NT2/D1 (cell line): ENCODE measurements around the gene TPGS1.

Experiments
- DNase-seq: peaks from one replicate; pipeline ENCODE4 v3.0.0-alpha.2; 2011; ENCODE audit warnings: low read depth, low spot score
- H3K27me3 ChIP-seq: 2 replicates; pipeline ENCODE4 v1.6.0; 2011; ENCODE audit warnings: mild to moderate bottlenecking; ENCODE audit not compliant: insufficient read length, insufficient read depth
- H3K36me3 ChIP-seq: 2 replicates; pipeline ENCODE4 v1.6.1; 2011; ENCODE audit warnings: mild to moderate bottlenecking, low read length, mixed read lengths; ENCODE audit not compliant: insufficient read depth, insufficient read length
- H3K4me1 ChIP-seq: 2 replicates; pipeline ENCODE4 v1.5.1; 2011; ENCODE audit not compliant: insufficient read depth, insufficient read length
- H3K4me3 ChIP-seq: 2 replicates; pipeline ENCODE4 v1.5.1; 2011; ENCODE audit warnings: low read depth; ENCODE audit not compliant: insufficient read length
- H3K9ac ChIP-seq: 2 replicates; pipeline ENCODE4 v1.6.0; 2011; ENCODE audit warnings: low read depth; ENCODE audit not compliant: insufficient read length
- H3K9me3 ChIP-seq: 2 replicates; pipeline ENCODE4 v1.5.1; 2011; ENCODE audit warnings: mild to moderate bottlenecking, low read length; ENCODE audit not compliant: insufficient read depth
- SUZ12 ChIP-seq: IDR thresholded peaks from 2 replicates; pipeline ENCODE4 v1.6.1; 2011; ENCODE audit not compliant: insufficient read length, insufficient read depth; ENCODE audit errors: extremely low read depth
- YY1 ChIP-seq: IDR thresholded peaks from 2 replicates; pipeline ENCODE4 v1.6.1; 2011; ENCODE audit not compliant: insufficient read length, insufficient read depth
- ZNF274 ChIP-seq: IDR thresholded peaks from 2 replicates; pipeline ENCODE4 v1.6.1; 2011; ENCODE audit warnings: mild to moderate bottlenecking, low read depth, low read length

The TPGS1 gene

DNA sequence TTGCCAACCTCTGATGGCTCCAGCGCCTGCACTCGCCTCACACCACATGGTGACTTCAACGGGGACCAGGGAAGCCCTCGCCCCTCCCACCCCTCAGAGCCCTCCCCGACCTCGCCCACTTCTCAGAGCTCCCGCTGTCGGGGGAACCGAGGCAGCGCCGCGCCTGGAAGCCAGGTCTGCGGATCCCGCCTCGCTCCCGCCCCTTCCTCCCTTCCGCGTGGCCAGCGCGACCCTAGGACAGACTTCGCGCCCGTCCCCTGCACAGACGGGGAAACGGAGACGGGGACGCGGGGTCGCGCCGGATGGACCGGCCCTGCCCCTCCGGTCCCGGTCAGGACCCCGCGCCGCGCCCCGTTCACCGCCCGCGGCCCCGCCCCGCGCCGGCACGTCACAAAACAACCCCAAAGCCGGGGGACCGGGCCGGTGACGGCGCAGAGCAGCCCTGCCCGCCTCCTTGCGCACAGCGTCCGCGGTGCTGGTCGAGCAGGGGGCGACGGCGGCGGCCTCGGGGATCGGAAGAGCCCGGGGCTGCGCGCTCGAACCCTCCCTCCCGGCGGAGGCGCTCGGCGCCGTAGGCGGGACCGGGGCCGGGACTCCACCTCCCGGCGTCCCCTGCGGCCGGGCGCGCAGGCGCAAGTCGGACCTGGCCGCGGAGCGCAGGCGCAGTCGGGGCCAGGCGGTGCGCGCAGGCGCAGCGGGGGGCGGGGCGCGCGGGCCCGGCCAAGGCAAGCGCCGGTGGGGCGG is 23.9 kb downstream of the TPGS1 start:
- peak overlapping the region; percentile 92 for H3K9ac ChIP-seq
- peaks cover 30% of the 10 kb centered on the region for H3K4me1 ChIP-seq
- DNase-seq = peak; percentile 82
- no peaks in the 10 kb centered on the region for H3K27me3 ChIP-seq
- H3K4me3 ChIP-seq = peak overlapping the region; percentile 91
- no peak for TF ChIP-seq ZNF274
- no peak for TF ChIP-seq YY1
- TF ChIP-seq SUZ12 = no peak
- H3K9me3 ChIP-seq = no peaks in the 10 kb centered on the region
- H3K36me3 ChIP-seq = peaks cover 28% of the 10 kb centered on the region

DNA sequence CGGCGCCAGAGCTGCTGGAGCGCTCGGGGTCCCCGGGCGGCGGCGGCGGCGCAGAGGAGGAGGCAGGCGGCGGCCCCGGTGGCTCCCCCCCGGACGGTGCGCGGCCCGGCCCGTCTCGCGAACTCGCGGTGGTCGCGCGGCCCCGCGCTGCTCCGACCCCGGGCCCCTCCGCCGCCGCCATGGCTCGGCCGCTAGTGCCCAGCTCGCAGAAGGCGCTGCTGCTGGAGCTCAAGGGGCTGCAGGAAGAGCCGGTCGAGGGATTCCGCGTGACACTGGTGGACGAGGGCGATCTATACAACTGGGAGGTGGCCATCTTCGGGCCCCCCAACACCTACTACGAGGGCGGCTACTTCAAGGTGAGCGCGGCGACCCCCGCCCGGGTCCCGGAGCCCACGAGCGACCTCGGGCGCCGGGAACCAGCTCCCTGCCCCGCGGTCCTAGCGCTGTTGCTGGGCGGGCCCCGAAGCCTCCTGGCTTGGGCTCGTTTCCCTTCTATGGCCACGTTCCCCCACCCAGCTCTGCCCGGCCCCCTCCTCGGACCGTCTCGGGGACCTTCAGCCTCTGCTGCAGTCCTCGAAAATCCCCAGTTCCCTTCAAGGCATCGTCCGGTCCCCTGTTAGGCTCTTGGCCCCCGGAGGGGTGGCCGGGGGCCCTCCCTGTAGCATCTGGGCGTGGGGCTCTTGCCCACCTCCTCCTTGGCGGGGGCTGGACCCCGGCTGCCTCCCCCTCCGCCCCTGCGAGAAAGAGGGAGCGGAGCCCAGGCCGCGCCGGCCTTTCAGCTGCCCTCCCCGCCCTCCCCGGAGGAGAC is 24.7 kb downstream of the TPGS1 start, which contains the start of gene CDC34:
Gene CDC34 (plus strand): TSS at position 8 of the 808 bp plus-strand sequence. CDS start 172 bp downstream, at position 180.
- H3K36me3 ChIP-seq = peaks cover 36% of the 10 kb centered on the region
- H3K27me3 ChIP-seq = no peaks in the 10 kb centered on the region
- H3K9me3 ChIP-seq = no peaks in the 10 kb centered on the region
- peaks cover 29% of the 10 kb centered on the region for H3K4me1 ChIP-seq
- no peak for DNase-seq
- H3K4me3 ChIP-seq = peak within 1 kb of the TSS; percentile 91
- H3K9ac ChIP-seq = peak within 1 kb of the TSS; percentile 97
- no peak for TF ChIP-seq YY1
- TF ChIP-seq SUZ12 = no peak
- TF ChIP-seq ZNF274 = no peak

DNA sequence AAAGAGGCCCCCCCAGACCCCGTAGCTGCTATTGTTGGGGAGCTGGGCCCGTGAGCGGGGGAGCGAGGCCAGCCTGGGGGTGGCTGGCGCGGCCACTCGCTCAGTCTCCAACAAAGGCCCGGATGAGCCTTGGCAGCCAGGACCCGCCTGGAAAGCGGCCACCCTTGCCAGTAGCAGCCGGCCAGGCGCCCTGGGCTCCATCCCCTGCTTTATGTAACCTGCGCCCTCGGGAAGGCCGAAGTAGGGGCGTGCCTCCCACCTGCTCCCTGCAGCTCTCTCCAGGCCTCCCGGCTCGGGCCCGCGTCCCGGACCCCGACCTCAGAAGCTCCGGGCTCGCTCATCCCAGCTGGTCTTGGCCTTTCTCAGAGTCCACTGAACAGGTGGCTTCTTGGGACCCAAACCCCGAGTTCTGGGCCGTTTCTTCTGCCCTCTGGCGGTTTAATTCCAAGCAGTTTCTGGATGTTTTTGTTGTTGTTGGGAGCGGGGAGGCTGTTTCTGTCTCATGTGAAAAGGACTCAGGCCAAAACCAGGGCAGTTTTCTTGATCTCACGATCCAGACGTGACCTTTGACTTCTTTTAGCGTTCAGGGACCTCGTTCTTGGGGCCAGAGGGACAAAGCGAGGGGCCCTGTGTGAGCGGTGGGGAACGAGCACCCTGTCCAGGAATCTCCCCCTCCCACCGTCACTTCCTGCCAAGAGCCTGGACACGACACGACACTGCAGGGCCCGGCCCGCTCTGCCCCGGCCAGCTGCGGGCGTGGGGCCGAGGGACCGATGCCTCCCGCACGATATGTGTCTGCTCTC is 25.5 kb downstream of the TPGS1 start:
- Histone ChIP-seq H3K4me1 (peaks cover 29% of the 10 kb centered on the region), H3K27me3 (no peaks in the 10 kb centered on the region), H3K9me3 (no peaks in the 10 kb centered on the region), H3K36me3 (peaks cover 41% of the 10 kb centered on the region), H3K4me3 (peak overlapping the region; percentile 91), H3K9ac (peak overlapping the region; percentile 97)
- TF ChIP-seq ZNF274 = no peak
- no peak for TF ChIP-seq SUZ12
- TF ChIP-seq YY1 = no peak
- peak; percentile 63 for DNase-seq

DNA sequence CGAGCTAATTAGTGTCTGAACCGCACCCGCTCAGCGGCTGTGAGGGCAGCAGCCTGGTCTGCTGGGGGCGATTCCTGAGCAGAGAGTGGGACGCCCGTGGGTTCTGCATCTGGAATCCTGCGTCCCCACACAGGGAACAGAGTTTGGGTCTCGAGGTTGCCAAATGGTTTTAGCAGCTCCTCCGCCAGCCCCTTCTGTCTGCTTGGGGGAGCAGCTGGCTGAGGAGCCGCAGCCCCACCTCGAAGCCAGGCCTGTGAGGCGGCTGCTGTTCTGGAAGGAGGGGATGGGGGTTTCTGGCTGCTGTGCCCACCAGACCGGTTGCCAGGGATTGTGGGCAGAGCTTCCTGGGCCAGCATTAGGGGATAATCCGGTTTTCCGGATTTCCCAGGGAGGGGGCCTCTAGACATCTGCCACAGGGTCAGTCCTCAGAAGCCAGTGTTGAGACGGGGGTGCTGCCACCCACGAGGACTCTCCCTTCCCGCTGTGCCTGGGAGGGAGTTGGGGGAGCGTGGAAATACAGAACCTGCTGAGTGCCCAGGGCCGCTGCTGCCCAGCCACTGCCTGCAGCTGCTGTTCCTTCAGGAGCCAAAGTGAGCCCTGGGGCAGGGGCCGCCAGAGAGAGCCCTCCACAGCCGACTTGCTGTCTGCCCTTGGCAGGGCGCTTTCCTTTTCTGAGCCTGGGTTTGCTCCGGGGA is 26.2 kb downstream of the TPGS1 start:
- Histone ChIP-seq H3K27me3 (no peaks in the 10 kb centered on the region), H3K4me1 (peaks cover 26% of the 10 kb centered on the region), H3K4me3 (peak overlapping the region; percentile 91), H3K9me3 (no peaks in the 10 kb centered on the region), H3K9ac (peak overlapping the region; percentile 97), H3K36me3 (peaks cover 49% of the 10 kb centered on the region)
- TF ChIP-seq YY1 = no peak
- no peak for TF ChIP-seq SUZ12
- no peak for TF ChIP-seq ZNF274
- no peak for DNase-seq

DNA sequence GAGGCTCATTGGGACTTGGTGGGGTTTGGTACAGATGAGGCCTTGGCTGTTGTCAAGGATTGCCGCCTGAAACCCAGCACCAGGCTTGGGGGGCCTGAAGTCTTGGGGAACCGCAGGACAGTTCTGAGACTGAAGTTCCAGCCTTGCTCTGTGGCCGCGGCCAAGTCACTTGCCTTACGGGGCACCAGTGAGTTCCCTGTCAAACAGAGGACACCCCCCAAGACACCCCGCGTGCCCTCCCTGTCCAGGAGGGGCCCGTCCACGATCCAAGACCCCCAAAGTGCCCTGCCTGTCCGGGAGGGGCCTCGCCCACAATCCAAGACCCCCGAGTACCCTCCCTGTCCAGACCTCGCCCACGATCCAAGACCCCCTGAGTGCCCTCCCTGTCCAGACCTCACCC is 26.8 kb downstream of the TPGS1 start:
- Histone ChIP-seq H3K9me3 (no peaks in the 10 kb centered on the region), H3K4me1 (peaks cover 23% of the 10 kb centered on the region), H3K4me3 (no peak overlapping the region), H3K36me3 (peaks cover 55% of the 10 kb centered on the region), H3K9ac (peak overlapping the region; percentile 56), H3K27me3 (no peaks in the 10 kb centered on the region)
- no peak for TF ChIP-seq YY1
- no peak for TF ChIP-seq ZNF274
- TF ChIP-seq SUZ12 = no peak
- no peak for DNase-seq

DNA sequence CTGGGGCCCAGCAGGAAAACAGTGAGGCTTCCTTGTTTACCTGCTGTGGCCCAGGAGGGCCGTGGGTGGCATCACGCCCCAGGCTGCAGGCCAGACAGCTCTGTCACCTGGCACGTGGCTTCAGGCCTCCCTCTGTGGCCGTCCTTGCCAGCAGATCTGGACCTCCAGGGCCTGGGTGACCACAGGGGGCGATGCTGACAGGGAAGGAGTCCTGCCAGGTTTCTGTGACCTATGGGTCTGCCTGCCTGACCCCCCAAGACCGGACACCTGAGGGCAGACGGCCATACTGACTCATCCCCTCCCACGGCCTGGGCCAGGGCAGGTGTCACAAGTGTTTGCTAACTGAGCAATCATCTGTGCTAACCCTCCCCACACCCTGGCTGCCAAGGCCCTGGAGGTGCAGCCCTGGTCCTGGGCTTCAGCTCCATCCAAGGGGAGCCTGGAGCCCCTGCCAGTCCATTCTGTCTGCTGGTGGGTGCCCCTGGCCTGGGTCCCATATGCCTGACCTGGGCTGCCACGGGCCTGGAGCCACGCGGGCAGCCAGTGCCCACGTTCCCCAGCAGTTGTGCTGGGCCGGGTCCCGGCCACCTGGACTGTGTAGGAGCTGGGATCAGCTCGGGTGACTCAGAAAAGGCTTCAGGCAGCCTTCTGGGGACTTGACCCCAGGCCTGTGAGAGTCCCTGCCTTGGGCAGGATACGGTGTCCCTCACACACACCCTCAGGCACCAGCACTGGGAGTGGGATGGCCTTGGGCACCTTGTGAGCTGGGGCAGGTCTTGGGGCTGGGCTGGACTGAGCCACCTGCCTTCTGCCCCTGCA is 27.9 kb downstream of the TPGS1 start:
- no peak for TF ChIP-seq ZNF274
- TF ChIP-seq SUZ12 = no peak
- TF ChIP-seq YY1 = no peak
- Histone ChIP-seq H3K4me3 (no peak overlapping the region), H3K27me3 (no peaks in the 10 kb centered on the region), H3K4me1 (peaks cover 21% of the 10 kb centered on the region), H3K9ac (peak overlapping the region; percentile 61), H3K9me3 (no peaks in the 10 kb centered on the region), H3K36me3 (peaks cover 62% of the 10 kb centered on the region)
- no peak for DNase-seq
